H9 (cell line): ENCODE data around the gene IL15. TPM values are rescaled to one million over a fixed set of nuclear protein-coding genes. Genes with fewer than 3 reads are reported as not detected.

Experiments used
- DNase-seq: peaks from one replicate; pipeline ENCODE4 v3.0.0-alpha.2; 2017
- H2AFZ ChIP-seq: one replicate; pipeline ENCODE4 v1.6.1; 2013; ENCODE audit warnings: mild to moderate bottlenecking, low read length, control low read depth, moderate library complexity
- H2AK5ac ChIP-seq: 2 replicates; pipeline ENCODE4 v1.6.1; 2013; ENCODE audit warnings: low read length, control low read depth, mixed read lengths; ENCODE audit not compliant: insufficient read length
- H2BK120ac ChIP-seq: one replicate; pipeline ENCODE4 v1.6.1; 2013; ENCODE audit warnings: low read depth, mild to moderate bottlenecking, low read length, control low read depth, inconsistent platforms; ENCODE audit not compliant: poor library complexity, severe bottlenecking
- H2BK12ac ChIP-seq: 2 replicates; pipeline ENCODE4 v1.6.1; 2013; ENCODE audit warnings: low read length, control low read depth, mixed read lengths, low read depth; ENCODE audit not compliant: insufficient read length
- H2BK15ac ChIP-seq: 2 replicates; pipeline ENCODE4 v1.6.1; 2013; ENCODE audit warnings: low read depth, low read length, control low read depth
- H2BK20ac ChIP-seq: one replicate; pipeline ENCODE4 v1.6.1; 2013; ENCODE audit warnings: low read depth, mild to moderate bottlenecking, low read length, control low read depth, inconsistent platforms; ENCODE audit not compliant: poor library complexity, severe bottlenecking
- H2BK5ac ChIP-seq: 2 replicates; pipeline ENCODE4 v1.6.1; 2013; ENCODE audit warnings: low read length, control low read depth, mixed read lengths; ENCODE audit not compliant: insufficient read length
- H3K14ac ChIP-seq: 2 replicates; pipeline ENCODE4 v1.6.1; 2013; ENCODE audit warnings: low read length, control low read depth; ENCODE audit not compliant: insufficient read depth
- H3K18ac ChIP-seq: 2 replicates; pipeline ENCODE4 v1.6.1; 2013; ENCODE audit warnings: low read depth, mild to moderate bottlenecking, mixed read lengths, low read length, control low read depth; ENCODE audit not compliant: insufficient read length
- H3K23ac ChIP-seq: 2 replicates; pipeline ENCODE4 v1.6.1; 2013; ENCODE audit warnings: low read length, control low read depth, mixed read lengths, low read depth; ENCODE audit not compliant: insufficient read length
- H3K23me2 ChIP-seq: 2 replicates; pipeline ENCODE4 v1.6.1; 2013; ENCODE audit warnings: low read depth, mild to moderate bottlenecking, mixed read lengths, low read length, control low read depth; ENCODE audit not compliant: insufficient read length, poor library complexity, severe bottlenecking
- H3K27ac ChIP-seq: 2 replicates; pipeline ENCODE4 v1.5.1; 2013; ENCODE audit warnings: low read length, control low read depth, mixed read lengths, low read depth; ENCODE audit not compliant: insufficient read length
- H3K27me3 ChIP-seq: 2 replicates; pipeline ENCODE4 v1.6.1; 2013; ENCODE audit warnings: low read length, control low read depth, inconsistent platforms; ENCODE audit not compliant: insufficient read depth
- H3K4ac ChIP-seq: 2 replicates; pipeline ENCODE4 v1.6.1; 2013; ENCODE audit warnings: low read depth, mild to moderate bottlenecking, control low read depth, inconsistent platforms, low read length, moderate library complexity
- H3K4me1 ChIP-seq: 2 replicates; pipeline ENCODE4 v1.6.1; 2013; ENCODE audit warnings: low read length, control low read depth, inconsistent platforms; ENCODE audit not compliant: insufficient read depth
- H3K4me2 ChIP-seq: 2 replicates; pipeline ENCODE4 v1.6.1; 2013; ENCODE audit warnings: low read length, control low read depth, mixed read lengths; ENCODE audit not compliant: insufficient read length, insufficient read depth
- H3K56ac ChIP-seq: 2 replicates; pipeline ENCODE4 v1.6.1; 2013; ENCODE audit warnings: low read depth, mild to moderate bottlenecking, mixed read lengths, low read length, control low read depth; ENCODE audit not compliant: insufficient read length
- H3K79me1 ChIP-seq: 2 replicates; pipeline ENCODE4 v1.6.1; 2013; ENCODE audit warnings: low read depth, mild to moderate bottlenecking, moderate library complexity, low read length, control low read depth, inconsistent platforms; ENCODE audit not compliant: insufficient read depth, poor library complexity, severe bottlenecking
- H3K79me2 ChIP-seq: 2 replicates; pipeline ENCODE4 v1.6.1; 2013; ENCODE audit warnings: low read length, control low read depth, inconsistent platforms; ENCODE audit not compliant: insufficient read depth
- H3K9ac ChIP-seq: 2 replicates; pipeline ENCODE4 v1.6.1; 2013; ENCODE audit warnings: low read length, control low read depth, mixed read lengths; ENCODE audit not compliant: insufficient read length; ENCODE audit errors: extremely low read depth
- H3K9me3 ChIP-seq: one replicate; pipeline ENCODE4 v1.6.1; 2013; ENCODE audit warnings: low read depth, low read length, inconsistent platforms; ENCODE audit not compliant: control insufficient read depth
- H3T11ph ChIP-seq: one replicate; pipeline ENCODE4 v1.6.1; 2013; ENCODE audit warnings: mild to moderate bottlenecking, low read length, control low read depth, inconsistent platforms
- H4K20me1 ChIP-seq: one replicate; pipeline ENCODE4 v1.6.1; 2013; ENCODE audit not compliant: control insufficient read depth, insufficient read length, insufficient read depth
- H4K5ac ChIP-seq: 2 replicates; pipeline ENCODE4 v1.6.1; 2013; ENCODE audit warnings: low read depth, mild to moderate bottlenecking, mixed read lengths, low read length, control low read depth; ENCODE audit not compliant: insufficient read length
- H4K8ac ChIP-seq: replicated peaks from 2 replicates; pipeline ENCODE4 v1.6.1; 2013; ENCODE audit warnings: low read length, control low read depth, mixed read lengths, low read depth; ENCODE audit not compliant: insufficient read length
- H4K91ac ChIP-seq: 2 replicates; pipeline ENCODE4 v1.6.1; 2013; ENCODE audit warnings: low read depth, mild to moderate bottlenecking, moderate library complexity, mixed read lengths, low read length, control low read depth; ENCODE audit not compliant: insufficient read length
- H3K27ac Mint-ChIP-seq, 3 experiments: 2 replicates in 2 of 3; 3 replicates in 1 of 3; pipeline ENCODE4 v1.8.0; 2020 to 2021; ENCODE audit warnings: mixed read lengths in 3 of 3, mild to moderate bottlenecking in 1 of 3, moderate library complexity in 1 of 3
- H3K27me3 Mint-ChIP-seq: 2 replicates; pipeline ENCODE4 v1.8.0; 2021; ENCODE audit warnings: low read depth, mild to moderate bottlenecking, moderate library complexity, mixed read lengths
- H3K36me3 Mint-ChIP-seq, 3 experiments: 2 replicates in 2 of 3; 3 replicates in 1 of 3; pipeline ENCODE4 v1.8.0; 2020 to 2021; ENCODE audit warnings: low read depth in 3 of 3, mixed read lengths in 3 of 3; ENCODE audit not compliant: insufficient read depth in 1 of 3
- H3K4me1 Mint-ChIP-seq, 2 experiments: 2 replicates each; pipeline ENCODE4 v1.8.0; 2020; ENCODE audit warnings: mixed read lengths in 2 of 2
- H3K4me3 Mint-ChIP-seq, 2 experiments: 2 replicates in 1 of 2; 3 replicates in 1 of 2; pipeline ENCODE4 v1.8.0; 2020 to 2021; ENCODE audit warnings: mild to moderate bottlenecking in 2 of 2, mixed read lengths in 2 of 2, moderate library complexity in 1 of 2
- H3K9me3 Mint-ChIP-seq, 2 experiments: 2 replicates in 1 of 2; 3 replicates in 1 of 2; pipeline ENCODE4 v1.8.0; 2020; ENCODE audit warnings: mild to moderate bottlenecking in 2 of 2, mixed read lengths in 2 of 2, moderate library complexity in 1 of 2
- WGBS: extraction: QIAGEN DNeasy Blood & Tissue Kit; methylation state at CpG from one replicate; pipeline ENCODE4 v1.1.7; 2013; ENCODE audit warnings: missing lambda C conversion rate, low lambda C conversion rate, mixed read lengths; ENCODE audit not compliant: insufficient read length; ENCODE audit errors: extremely low coverage; 5-methylcytosine and 5-hydroxymethylcytosine counted together
- long read RNA-seq: library from polyadenylated mRNA; unstranded; transcript quantifications from one replicate; pipeline ENCODE4 v2.0.0, GENCODE V29; 2020
- total RNA-seq: library from RNA; stranded (reverse); gene quantifications from 2 replicates; pipeline ENCODE4 v1.2.1, GENCODE V29; 2021
- TF ChIP-seq, protein P1 (sequence below): fragments of 200-600 bp; sonication (generic); conservative IDR thresholded peaks from 3 replicates; pipeline ENCODE4 v1.8.0; 2021; ENCODE audit warnings: antibody characterized with exemption, mild to moderate bottlenecking

IL15 gene, protein sequence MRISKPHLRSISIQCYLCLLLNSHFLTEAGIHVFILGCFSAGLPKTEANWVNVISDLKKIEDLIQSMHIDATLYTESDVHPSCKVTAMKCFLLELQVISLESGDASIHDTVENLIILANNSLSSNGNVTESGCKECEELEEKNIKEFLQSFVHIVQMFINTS
- total RNA-seq: 0.39 and 0.61 TPM in 2 replicates
- long read RNA-seq, partial matches to known transcripts: 0 of 4 reads
- long read RNA-seq, other reads (novel, unspliced or antisense): 4 of 4 reads

DNA sequence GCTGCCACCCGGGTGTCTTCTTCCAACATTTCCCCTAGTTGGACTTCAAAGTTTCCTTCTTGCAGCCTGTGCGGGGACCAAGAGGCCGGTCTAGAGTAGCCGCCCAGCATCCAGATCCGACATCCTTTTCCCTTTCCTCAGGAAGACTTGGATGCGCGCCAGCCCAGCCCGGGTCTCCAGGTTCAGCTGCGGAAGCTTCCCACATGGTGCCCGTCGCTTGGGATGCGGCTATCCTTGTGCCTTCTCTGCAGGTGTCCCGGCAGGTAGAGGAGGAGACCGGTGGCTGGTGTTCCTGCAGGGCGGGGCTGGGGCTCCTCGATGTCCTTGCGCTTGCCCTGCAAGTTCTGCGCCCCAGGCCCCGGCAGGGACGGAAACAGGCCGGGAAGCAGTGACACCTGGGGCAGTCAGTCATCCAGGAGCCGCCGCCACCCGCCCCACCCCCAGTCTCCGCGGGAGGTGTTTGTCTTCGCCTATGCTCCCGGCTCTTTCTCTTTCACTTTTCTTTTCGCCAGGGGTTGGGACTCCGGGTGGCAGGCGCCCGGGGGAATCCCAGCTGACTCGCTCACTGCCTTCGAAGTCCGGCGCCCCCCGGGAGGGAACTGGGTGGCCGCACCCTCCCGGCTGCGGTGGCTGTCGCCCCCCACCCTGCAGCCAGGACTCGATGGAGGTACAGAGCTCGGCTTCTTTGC is at the start of gene IL15:
TSS of gene IL15 (plus strand) at position 502 of the 689 bp plus-strand sequence. CDS start 82,882 bp downstream, outside the sequence.
- H3K27ac Mint-ChIP-seq: no peak within 1 kb of the TSS
- no peak within 1 kb of the TSS for H2BK12ac ChIP-seq
- no peak within 1 kb of the TSS for H3K27ac ChIP-seq
- no peak within 1 kb of the TSS for H4K5ac ChIP-seq
- no peak within 1 kb of the TSS for H3K18ac ChIP-seq
- H3K9me3 Mint-ChIP-seq: no peaks in the 10 kb centered on the region
- H3K27me3 Mint-ChIP-seq: peaks cover 39% of the 10 kb centered on the region
- no CpG with 5 or more reads among the region's 43 CpGs for WGBS
- H3K79me1 ChIP-seq: no peaks in the 10 kb centered on the region
- H3K14ac ChIP-seq: no peak within 1 kb of the TSS
- H3T11ph ChIP-seq: no peak within 1 kb of the TSS
- peak within 1 kb of the TSS; percentile 78 to 89 for H3K4me3 Mint-ChIP-seq
- peak within 1 kb of the TSS; percentile 73 for H3K4me2 ChIP-seq
- H3K9me3 ChIP-seq: no peaks in the 10 kb centered on the region
- H3K56ac ChIP-seq: no peak within 1 kb of the TSS
- no peak within 1 kb of the TSS for H4K8ac ChIP-seq
- no peak within 1 kb of the TSS for H2BK15ac ChIP-seq
- H2BK20ac ChIP-seq: no peak within 1 kb of the TSS
- no peak within 1 kb of the TSS for H4K91ac ChIP-seq
- H3K9ac ChIP-seq: peak within 1 kb of the TSS; percentile 12
- H3K27me3 ChIP-seq: no peaks in the 10 kb centered on the region; the same call in 1 of the 2 replicates
- peaks cover 3 to 14% of the 10 kb centered on the region in 2 experiments; a peak in 3 of 4 replicates for H3K4me1 Mint-ChIP-seq
- no peaks in the 10 kb centered on the region for H3K36me3 Mint-ChIP-seq
- H2AK5ac ChIP-seq: no peak within 1 kb of the TSS
- H3K23ac ChIP-seq: no peak within 1 kb of the TSS
- peak; percentile 90 for DNase-seq
- H4K20me1 ChIP-seq: no peaks in the 10 kb centered on the region
- TF ChIP-seq, protein P1, sequence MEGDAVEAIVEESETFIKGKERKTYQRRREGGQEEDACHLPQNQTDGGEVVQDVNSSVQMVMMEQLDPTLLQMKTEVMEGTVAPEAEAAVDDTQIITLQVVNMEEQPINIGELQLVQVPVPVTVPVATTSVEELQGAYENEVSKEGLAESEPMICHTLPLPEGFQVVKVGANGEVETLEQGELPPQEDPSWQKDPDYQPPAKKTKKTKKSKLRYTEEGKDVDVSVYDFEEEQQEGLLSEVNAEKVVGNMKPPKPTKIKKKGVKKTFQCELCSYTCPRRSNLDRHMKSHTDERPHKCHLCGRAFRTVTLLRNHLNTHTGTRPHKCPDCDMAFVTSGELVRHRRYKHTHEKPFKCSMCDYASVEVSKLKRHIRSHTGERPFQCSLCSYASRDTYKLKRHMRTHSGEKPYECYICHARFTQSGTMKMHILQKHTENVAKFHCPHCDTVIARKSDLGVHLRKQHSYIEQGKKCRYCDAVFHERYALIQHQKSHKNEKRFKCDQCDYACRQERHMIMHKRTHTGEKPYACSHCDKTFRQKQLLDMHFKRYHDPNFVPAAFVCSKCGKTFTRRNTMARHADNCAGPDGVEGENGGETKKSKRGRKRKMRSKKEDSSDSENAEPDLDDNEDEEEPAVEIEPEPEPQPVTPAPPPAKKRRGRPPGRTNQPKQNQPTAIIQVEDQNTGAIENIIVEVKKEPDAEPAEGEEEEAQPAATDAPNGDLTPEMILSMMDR: no peak
- H2BK5ac ChIP-seq: no peak within 1 kb of the TSS
- no peaks in the 10 kb centered on the region for H3K4me1 ChIP-seq
- no peak within 1 kb of the TSS for H3K4ac ChIP-seq
- H3K23me2 ChIP-seq: peaks cover 11% of the 10 kb centered on the region
- H3K79me2 ChIP-seq: no peaks in the 10 kb centered on the region
- H2BK120ac ChIP-seq: no peak within 1 kb of the TSS
- H2AFZ ChIP-seq: peak within 1 kb of the TSS; percentile 4
